ENCODE data around the gene ENDOG.
"Not testable (repeated sequence)": the region's sequence is repeated elsewhere in the genome, so short reads cannot be mapped to it uniquely, and the experiment has no call there.

Gene ENDOG

DNA sequence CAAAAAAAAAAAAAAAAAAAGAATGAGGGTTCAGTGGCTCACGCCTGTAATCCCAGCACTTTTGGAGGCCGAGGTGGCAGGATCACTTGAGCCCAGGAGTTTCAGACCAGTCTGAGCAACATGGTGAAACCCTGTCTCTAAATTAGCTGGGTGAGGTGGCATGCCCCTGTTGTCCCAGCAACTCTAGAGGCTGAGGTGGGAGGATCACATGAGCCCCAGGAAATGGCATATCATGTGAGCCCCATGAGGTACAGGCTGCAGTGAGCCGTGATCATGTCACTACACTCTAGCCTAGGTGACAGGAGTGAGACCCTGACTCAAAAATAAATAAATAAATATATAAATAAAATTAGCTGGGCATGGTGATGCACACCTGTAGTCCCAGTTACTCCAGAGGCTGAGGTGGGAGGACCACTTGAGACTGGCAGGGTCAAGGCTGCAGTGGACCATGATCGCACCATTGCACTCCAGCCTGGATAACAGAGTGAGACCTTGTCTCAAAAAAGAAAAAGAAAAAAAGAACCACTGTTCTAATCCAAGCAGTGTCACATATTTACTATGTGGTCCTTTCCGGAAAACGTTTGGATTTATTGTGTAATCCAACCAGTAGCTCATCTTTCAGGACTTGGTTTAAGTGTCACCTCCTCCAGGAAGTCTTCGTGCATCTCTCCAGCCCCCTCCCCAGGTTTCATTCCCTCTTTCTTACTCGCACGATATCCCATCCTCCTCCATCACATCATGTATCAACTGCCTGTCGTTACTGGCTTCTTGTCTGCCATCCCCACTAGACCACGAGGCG lies 23.6 kb downstream of the ENDOG start:
- no peaks in the 10 kb centered on the region for H3K27me3 ChIP-seq (replicated peaks; ENCODE audit: control insufficient read depth, insufficient read depth, low read length, poor library complexity, severe bottlenecking)
- peaks cover 3% of the 10 kb centered on the region for H3K36me3 ChIP-seq (ENCODE audit: control insufficient read depth, insufficient read depth, low read length)
- no peaks in the 10 kb centered on the region for H3K4me1 ChIP-seq (ENCODE audit: control insufficient read depth, insufficient read depth, low read length, poor library complexity, severe bottlenecking)
- no peak overlapping the region for H3K4me3 ChIP-seq (ENCODE audit: insufficient read depth, low read depth, low read length, poor library complexity, severe bottlenecking)
- no peak overlapping the region for H3K27ac ChIP-seq (ENCODE audit: insufficient read depth, low read length, poor library complexity, severe bottlenecking)
- no peak for DNase-seq
- H3K9me3 ChIP-seq (ENCODE audit: control insufficient read depth, low read length): no peaks in the 10 kb centered on the region

DNA sequence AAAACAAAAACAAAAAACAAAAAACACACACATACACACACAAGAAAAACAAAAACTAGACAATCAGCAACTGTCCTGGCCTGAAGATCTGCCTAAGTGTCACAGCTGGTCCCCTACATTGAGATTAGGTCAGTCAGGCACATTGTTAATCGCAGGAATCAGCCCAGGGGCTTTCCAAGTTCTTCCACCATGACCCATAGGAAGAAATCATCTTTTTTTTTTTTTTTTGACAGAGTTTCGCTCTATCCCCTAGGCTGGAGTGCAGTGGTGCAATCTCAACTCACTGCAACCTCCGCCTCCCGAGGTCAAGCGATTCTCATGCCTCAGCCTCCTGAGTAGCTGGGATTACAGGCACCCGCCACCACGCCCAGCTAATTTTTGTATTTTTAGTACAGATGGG lies 24.9 kb downstream of the ENDOG start:
- not testable (repeated sequence) for DNase-seq; H3K36me3 ChIP-seq (ENCODE audit: control insufficient read depth, insufficient read depth, low read length); H3K27me3 ChIP-seq (replicated peaks; ENCODE audit: control insufficient read depth, insufficient read depth, low read length, poor library complexity, severe bottlenecking); H3K4me3 ChIP-seq (ENCODE audit: insufficient read depth, low read depth, low read length, poor library complexity, severe bottlenecking); H3K9me3 ChIP-seq (ENCODE audit: control insufficient read depth, low read length); H3K27ac ChIP-seq (ENCODE audit: insufficient read depth, low read length, poor library complexity, severe bottlenecking); H3K4me1 ChIP-seq (ENCODE audit: control insufficient read depth, insufficient read depth, low read length, poor library complexity, severe bottlenecking)

DNA sequence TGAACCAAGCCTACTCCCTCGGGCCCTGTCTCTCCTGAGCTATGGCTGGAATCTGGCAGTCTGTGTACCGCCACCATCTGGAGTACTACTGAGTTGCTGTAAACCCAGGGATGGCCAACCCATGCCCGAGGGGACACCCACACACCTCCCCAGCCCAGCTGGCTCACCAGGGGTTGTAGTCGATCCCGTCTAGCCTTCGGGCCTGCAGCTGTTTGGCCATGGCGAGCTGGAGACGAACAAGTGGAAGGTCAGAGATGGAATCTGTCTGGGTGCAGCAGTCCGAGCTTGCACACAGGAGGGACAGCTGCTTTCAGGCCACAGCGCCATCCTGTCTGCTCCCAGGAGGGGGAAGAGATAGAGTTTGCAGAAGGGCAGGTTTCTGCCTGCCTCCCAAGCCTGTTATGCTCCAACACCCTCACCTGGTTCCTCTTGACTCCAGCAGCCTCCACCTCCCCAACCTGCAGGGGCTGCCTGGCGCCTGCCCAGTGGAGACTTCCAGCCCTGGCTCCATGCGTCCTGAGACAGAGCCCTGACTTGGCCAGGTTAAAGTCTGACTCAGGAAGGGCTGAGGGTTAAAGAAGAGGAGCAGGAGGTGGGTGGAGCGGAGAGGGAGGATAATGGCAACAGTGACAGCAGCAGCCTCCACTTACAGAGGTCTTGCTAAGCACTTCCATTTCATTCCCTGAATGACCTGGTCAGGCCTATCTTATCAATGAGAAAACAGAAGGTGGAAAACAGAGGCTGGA lies 27.1 kb downstream of the ENDOG start:
- Histone ChIP-seq H3K4me1 (ENCODE audit: control insufficient read depth, insufficient read depth, low read length, poor library complexity, severe bottlenecking) (no peaks in the 10 kb centered on the region), H3K9me3 (ENCODE audit: control insufficient read depth, low read length) (no peaks in the 10 kb centered on the region), H3K36me3 (ENCODE audit: control insufficient read depth, insufficient read depth, low read length) (peaks cover 3% of the 10 kb centered on the region), H3K27ac (ENCODE audit: insufficient read depth, low read length, poor library complexity, severe bottlenecking) (no peak overlapping the region), H3K27me3 (replicated peaks; ENCODE audit: control insufficient read depth, insufficient read depth, low read length, poor library complexity, severe bottlenecking) (no peaks in the 10 kb centered on the region), H3K4me3 (ENCODE audit: insufficient read depth, low read depth, low read length, poor library complexity, severe bottlenecking) (no peak overlapping the region)
- DNase-seq: no peak

GRCh38 chr9:128846680-128847030 lies 28.4 kb downstream of the ENDOG start:
- DNase-seq: no peak
- no peaks in the 10 kb centered on the region for H3K4me1 ChIP-seq (ENCODE audit: control insufficient read depth, insufficient read depth, low read length, poor library complexity, severe bottlenecking)
- no peaks in the 10 kb centered on the region for H3K27me3 ChIP-seq (replicated peaks; ENCODE audit: control insufficient read depth, insufficient read depth, low read length, poor library complexity, severe bottlenecking)
- H3K4me3 ChIP-seq (ENCODE audit: insufficient read depth, low read depth, low read length, poor library complexity, severe bottlenecking): no peak overlapping the region
- no peak overlapping the region for H3K27ac ChIP-seq (ENCODE audit: insufficient read depth, low read length, poor library complexity, severe bottlenecking)
- H3K36me3 ChIP-seq (ENCODE audit: control insufficient read depth, insufficient read depth, low read length): peaks cover 3% of the 10 kb centered on the region
- no peaks in the 10 kb centered on the region for H3K9me3 ChIP-seq (ENCODE audit: control insufficient read depth, low read length)

DNA sequence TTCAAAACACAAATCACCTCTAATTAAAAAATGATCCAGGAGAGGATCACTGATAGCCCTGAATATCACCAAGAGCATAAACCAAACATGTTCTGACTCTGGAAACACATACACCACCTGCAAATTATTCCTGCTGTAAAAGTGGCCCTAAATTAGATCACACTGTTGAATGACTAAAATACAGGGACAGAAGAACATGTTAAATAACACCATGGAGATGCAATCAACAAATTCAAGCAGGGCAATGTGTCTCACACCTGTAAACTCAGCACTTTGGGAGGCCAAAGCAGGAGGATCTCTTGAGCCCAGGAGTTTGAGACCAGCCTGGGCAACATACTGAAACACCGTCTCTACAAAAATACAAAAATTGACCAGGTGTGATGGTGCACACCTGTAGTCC lies 29.5 kb downstream of the ENDOG start:
- Histone ChIP-seq H3K36me3 (ENCODE audit: control insufficient read depth, insufficient read depth, low read length) (no peaks in the 10 kb centered on the region), H3K9me3 (ENCODE audit: control insufficient read depth, low read length) (no peaks in the 10 kb centered on the region), H3K4me1 (ENCODE audit: control insufficient read depth, insufficient read depth, low read length, poor library complexity, severe bottlenecking) (no peaks in the 10 kb centered on the region), H3K27me3 (replicated peaks; ENCODE audit: control insufficient read depth, insufficient read depth, low read length, poor library complexity, severe bottlenecking) (no peaks in the 10 kb centered on the region), H3K27ac (ENCODE audit: insufficient read depth, low read length, poor library complexity, severe bottlenecking) (no peak overlapping the region), H3K4me3 (ENCODE audit: insufficient read depth, low read depth, low read length, poor library complexity, severe bottlenecking) (no peak overlapping the region)
- DNase-seq: no peak

DNA sequence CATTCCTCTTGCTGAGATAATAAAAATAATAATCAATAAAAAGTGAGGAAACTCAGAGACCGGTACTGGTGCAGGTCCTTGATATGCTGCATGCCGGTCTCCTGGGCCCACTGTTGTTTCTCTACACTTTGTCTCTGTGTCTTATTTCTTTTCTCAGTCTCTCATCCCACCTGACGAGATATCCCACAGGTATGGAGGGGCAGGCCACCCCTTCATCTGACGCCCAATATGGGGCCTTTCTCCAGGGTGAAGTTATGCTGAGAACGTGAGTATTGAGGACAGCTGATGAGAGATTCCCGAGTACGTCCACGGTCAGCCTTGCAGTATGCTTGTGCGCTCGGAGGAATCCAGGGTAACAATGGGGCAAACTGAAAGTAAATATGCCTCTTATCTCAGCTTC lies 32.7 kb downstream of the ENDOG start:
- H3K4me1 ChIP-seq (ENCODE audit: control insufficient read depth, insufficient read depth, low read length, poor library complexity, severe bottlenecking); H3K27me3 ChIP-seq (replicated peaks; ENCODE audit: control insufficient read depth, insufficient read depth, low read length, poor library complexity, severe bottlenecking); H3K9me3 ChIP-seq (ENCODE audit: control insufficient read depth, low read length); H3K36me3 ChIP-seq (ENCODE audit: control insufficient read depth, insufficient read depth, low read length); H3K4me3 ChIP-seq (ENCODE audit: insufficient read depth, low read depth, low read length, poor library complexity, severe bottlenecking); H3K27ac ChIP-seq (ENCODE audit: insufficient read depth, low read length, poor library complexity, severe bottlenecking); DNase-seq: not testable (repeated sequence)

GRCh38 chr9:128851779-128852600 lies 33.7 kb downstream of the ENDOG start:
- H3K9me3 ChIP-seq (ENCODE audit: control insufficient read depth, low read length); H3K4me3 ChIP-seq (ENCODE audit: insufficient read depth, low read depth, low read length, poor library complexity, severe bottlenecking); H3K4me1 ChIP-seq (ENCODE audit: control insufficient read depth, insufficient read depth, low read length, poor library complexity, severe bottlenecking); H3K27me3 ChIP-seq (replicated peaks; ENCODE audit: control insufficient read depth, insufficient read depth, low read length, poor library complexity, severe bottlenecking); H3K36me3 ChIP-seq (ENCODE audit: control insufficient read depth, insufficient read depth, low read length); H3K27ac ChIP-seq (ENCODE audit: insufficient read depth, low read length, poor library complexity, severe bottlenecking); DNase-seq: not testable (repeated sequence)

DNA sequence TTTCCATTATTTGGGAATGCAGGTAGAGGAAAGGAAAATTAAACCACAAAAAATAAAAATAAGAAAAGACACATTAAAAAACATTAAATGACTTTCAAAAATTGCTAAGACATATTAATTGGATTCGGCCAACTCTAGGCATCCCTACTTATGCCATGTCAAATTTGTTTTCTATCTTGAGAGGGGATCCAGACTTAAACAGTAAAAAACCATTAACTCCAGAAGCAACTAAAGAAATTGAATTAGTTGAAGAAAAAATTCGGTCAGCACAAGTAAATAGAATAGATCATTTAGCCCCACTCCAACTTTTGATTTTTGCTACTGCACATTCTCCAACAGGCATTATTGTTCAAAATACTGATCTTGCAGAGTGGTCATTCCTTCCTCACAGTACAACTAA lies 34.3 kb downstream of the ENDOG start:
- not testable (repeated sequence) for H3K4me3 ChIP-seq (ENCODE audit: insufficient read depth, low read depth, low read length, poor library complexity, severe bottlenecking); DNase-seq; H3K36me3 ChIP-seq (ENCODE audit: control insufficient read depth, insufficient read depth, low read length); H3K9me3 ChIP-seq (ENCODE audit: control insufficient read depth, low read length); H3K27ac ChIP-seq (ENCODE audit: insufficient read depth, low read length, poor library complexity, severe bottlenecking); H3K27me3 ChIP-seq (replicated peaks; ENCODE audit: control insufficient read depth, insufficient read depth, low read length, poor library complexity, severe bottlenecking); H3K4me1 ChIP-seq (ENCODE audit: control insufficient read depth, insufficient read depth, low read length, poor library complexity, severe bottlenecking)

DNA sequence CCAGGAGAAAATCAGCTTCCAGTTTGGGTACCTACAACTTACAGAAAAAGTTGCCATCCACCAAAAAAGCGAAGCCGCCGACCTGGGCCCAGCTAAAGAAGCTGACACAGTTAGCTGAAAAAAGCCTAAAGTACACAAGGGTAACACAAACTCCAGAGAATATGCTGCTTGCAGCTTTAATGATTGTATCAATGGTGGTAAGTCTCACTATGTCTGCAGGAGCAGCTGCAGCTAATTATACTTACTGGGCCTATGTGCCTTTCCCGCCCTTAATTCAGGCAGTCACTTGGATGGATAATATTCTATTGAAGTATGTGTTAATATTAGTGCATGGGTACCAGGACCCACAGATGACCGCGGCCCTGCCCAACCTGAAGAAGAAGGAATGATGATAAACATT lies 36.2 kb downstream of the ENDOG start:
- not testable (repeated sequence) for H3K36me3 ChIP-seq (ENCODE audit: control insufficient read depth, insufficient read depth, low read length); H3K27me3 ChIP-seq (replicated peaks; ENCODE audit: control insufficient read depth, insufficient read depth, low read length, poor library complexity, severe bottlenecking); H3K9me3 ChIP-seq (ENCODE audit: control insufficient read depth, low read length); DNase-seq; H3K4me3 ChIP-seq (ENCODE audit: insufficient read depth, low read depth, low read length, poor library complexity, severe bottlenecking); H3K4me1 ChIP-seq (ENCODE audit: control insufficient read depth, insufficient read depth, low read length, poor library complexity, severe bottlenecking); H3K27ac ChIP-seq (ENCODE audit: insufficient read depth, low read length, poor library complexity, severe bottlenecking)

DNA sequence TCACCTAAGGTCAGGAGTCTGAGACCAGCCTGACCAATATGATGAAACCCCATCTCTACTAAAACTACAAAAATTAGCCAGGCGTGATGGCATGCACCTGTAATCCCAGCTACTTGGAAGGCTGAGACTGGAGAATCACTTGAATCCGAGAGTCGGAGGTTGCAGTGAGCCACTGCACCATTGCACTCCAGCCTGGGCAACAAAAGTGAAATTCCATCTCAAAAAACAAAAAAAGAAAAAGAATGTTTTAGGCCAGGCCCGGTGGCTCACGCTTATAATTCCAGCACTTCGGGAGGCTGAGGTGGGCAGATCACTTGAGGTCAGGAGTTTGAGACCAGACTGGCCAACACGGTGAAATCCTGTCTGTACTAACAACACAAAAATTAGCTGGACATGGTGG lies 40.2 kb downstream of the ENDOG start:
- not testable (repeated sequence) for H3K36me3 ChIP-seq (ENCODE audit: control insufficient read depth, insufficient read depth, low read length); H3K9me3 ChIP-seq (ENCODE audit: control insufficient read depth, low read length); H3K4me3 ChIP-seq (ENCODE audit: insufficient read depth, low read depth, low read length, poor library complexity, severe bottlenecking); DNase-seq; H3K27ac ChIP-seq (ENCODE audit: insufficient read depth, low read length, poor library complexity, severe bottlenecking); H3K27me3 ChIP-seq (replicated peaks; ENCODE audit: control insufficient read depth, insufficient read depth, low read length, poor library complexity, severe bottlenecking); H3K4me1 ChIP-seq (ENCODE audit: control insufficient read depth, insufficient read depth, low read length, poor library complexity, severe bottlenecking)
